ENCODE measurements around the gene PODXL.
A peak's percentile ranks its signal among the peaks of the same experiment; 100 is the strongest.

The PODXL gene

DNA sequence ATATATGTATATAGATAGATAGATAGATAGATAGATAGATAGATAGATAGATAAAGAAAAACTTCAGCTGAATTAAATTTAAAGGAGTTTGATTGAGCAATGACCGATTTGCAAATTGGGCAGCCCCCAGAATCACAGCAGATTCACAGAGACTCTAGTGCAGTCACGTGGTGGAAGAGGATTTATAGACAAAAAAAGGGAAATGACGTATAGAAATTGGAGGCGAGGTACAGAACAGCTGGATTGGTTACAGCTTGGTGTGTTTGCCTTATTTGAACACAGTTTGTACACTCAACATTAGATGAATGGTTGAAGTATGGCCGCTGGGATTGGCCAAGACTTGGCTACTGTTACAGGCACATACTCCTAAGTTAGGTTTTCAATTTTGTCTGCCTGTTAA is 8.2 kb upstream of the PODXL start:
- DNase-seq (ENCODE audit: low spot score) = no peak

DNA sequence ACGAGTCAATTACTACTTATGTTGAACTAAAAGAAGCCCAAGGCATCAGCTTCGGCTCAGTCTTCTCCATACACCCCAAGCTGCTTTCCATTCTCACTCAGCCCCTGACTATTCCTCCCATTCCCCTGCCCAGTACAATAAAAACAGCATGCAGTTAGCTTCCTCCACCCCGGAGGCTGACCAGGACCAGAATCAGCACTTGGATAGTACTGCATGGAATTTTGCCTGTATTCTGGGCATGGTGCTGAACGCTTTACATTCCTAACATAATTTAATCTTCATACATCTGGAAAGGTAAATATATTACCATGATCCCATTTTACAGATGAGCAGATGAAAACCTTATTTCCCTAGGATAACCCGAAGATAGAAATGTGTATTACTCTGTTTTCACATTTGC is 7.5 kb upstream of the PODXL start:
- no peak for DNase-seq (ENCODE audit: low spot score)

DNA sequence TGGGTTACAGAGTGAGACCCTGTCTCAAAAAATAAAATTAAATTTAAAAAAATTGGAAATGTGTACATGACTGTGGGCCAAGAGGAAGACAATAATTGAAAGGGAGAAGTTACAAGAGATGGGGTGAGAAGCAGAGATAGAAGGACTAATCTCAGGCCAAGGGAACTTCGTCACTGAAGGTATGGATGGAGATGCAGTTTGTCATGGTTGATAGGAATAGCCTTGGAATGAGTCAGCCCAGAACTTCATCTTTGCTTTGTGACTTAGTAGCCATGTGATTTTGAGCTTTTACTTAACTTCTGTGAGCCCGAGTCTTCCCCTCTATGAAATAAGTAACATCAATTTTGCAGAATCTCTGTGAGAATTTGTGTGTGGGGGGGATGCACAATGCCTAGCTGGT is 6.5 kb upstream of the PODXL start:
- DNase-seq (ENCODE audit: low spot score) = no peak

DNA sequence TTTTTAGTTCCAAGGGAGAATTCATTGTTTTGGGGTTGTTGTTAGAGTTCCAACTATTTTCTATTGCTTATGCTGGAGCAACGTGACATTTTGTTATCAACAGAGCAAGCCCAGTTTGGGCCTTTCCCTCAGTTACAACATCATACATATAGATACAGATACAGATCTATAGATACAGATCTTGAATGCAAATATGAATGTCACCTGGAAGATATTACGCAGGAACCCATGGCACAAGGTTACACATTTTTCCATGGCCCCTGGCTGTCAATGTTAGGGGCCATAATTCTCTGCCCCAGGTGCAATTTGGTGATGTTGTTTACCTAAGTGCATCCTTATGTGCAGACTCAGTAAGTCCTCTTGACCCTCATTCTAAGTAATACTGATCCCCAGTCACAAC is 3.6 kb upstream of the PODXL start:
- no peak for DNase-seq (ENCODE audit: low spot score)

DNA sequence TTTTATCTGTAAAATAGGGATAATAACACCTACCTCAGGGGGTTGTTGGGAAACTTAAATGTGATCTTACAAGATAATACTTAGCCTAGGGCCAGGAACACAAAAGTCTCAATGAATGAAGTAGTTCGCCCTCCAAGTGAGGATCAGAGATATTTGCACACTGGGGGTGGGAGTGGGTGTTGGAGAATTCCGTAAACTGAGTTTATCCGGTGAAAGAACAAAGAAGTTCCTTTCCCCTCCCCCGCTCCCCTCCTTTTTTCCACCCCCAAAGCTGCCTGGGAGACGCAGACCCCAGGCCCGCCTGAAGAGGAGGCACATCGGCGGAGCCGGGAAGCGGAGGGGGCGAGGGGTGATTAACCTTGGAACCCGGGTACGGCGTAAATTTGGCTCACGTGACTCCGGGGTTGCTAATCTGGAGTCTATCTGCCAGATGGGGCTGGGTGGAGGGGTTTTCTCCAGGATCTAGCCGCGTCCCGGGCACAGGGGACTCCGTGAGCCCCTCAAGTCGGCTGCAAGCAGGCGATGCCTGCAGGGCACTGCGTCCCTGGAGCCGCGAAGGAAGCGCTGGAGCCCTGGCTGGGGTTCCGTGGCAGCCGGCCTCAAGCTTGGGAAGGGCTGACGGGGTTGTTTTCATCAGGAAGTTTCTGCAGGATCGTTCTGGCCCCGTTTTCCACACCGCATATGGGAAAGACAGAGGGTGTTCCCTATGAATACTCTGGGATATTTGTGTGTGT is 1.4 kb upstream of the PODXL start:
- no peak for DNase-seq (ENCODE audit: low spot score)

DNA sequence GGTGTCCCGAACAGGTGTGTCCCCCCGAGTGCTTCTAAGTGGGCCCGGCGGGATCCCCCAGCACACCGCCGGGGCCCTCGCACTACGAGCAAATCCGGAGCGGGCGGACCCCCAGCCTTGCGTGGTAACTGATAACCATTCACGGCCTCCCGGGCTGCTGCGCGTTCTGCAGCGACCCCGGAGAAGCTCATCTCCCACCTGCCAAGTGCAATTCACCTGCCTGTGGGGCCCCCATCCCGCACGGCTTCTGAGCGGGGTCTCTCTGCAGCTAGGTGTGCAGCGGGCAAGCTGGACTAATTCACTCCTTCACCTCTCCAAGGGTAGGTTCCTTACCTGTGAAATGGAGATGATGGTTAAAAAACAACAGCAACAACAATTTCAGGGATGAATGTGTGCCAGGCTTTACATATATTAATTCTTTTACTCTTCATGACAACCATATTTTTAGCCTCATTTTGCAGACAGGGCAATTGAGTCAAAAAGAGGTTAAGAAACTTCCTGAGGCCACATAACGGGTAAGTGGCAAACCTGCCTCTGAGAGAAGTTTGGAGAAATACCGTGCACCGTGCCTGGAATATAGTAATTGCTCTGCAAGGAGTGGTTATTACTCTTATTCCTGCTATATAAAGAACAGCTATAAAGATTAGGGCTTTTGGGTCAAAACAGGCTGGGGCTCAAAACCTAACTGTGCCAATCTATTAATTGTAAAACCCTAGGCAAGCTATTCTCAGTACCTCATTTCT is 652 bp upstream of the PODXL start:
- no peak for DNase-seq (ENCODE audit: low spot score)

DNA sequence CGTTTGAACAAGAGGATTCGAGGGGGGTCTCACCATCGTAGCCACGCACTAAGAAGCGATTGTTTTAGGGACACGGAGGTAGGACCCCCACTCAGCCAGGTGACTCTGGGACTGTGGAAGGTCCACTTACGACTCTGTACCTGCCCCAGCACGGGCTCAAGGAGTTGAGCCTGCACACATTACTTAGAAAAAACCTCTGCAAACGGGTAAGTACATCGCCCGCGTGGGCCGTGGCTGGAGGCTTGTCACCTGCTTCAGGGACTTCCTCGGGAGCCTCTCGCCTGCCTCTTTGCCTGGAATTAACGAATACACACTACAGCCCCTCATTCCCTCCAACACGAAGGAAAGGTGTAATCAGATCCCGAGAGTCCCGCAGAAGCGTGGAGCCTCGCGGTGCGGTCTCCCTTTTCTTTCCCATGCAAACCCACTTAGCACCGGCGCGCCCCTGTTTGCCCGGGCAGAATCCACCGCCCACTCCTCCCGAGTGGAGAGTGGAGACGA is 826 bp downstream of the PODXL start:
- no peak for DNase-seq (ENCODE audit: low spot score)

DNA sequence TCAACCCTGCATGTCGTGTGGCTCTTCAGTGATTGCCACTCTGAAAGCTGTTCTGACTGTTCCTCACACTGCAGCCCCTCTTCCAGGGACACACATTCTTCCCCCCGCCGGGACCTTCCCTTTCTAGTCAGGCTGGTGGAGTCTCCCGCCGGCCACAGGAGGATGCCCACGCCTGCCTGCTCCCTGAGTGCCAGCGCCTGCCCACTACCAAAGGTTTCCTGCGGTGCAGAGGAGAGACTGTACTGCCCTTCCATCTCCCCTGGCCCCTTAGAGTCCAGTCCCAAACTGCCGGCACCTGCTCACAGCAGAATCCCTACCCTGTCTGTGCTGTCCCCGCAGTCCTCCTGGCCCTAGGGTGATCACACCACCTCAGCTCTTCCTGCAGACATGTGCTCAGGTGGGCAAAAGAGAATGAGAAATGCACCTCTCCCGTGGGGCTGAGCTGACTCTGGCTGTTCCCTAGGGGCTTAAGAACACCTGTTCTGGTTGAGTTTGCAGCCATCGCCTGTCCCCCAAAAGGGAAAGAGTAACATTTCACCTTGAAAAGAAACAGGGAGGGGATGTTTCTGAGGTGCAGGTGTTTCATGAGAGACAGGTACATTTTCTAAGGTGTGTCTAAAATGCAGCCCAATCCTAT is 1.4 kb downstream of the PODXL start:
- DNase-seq (ENCODE audit: low spot score) = no peak

DNA sequence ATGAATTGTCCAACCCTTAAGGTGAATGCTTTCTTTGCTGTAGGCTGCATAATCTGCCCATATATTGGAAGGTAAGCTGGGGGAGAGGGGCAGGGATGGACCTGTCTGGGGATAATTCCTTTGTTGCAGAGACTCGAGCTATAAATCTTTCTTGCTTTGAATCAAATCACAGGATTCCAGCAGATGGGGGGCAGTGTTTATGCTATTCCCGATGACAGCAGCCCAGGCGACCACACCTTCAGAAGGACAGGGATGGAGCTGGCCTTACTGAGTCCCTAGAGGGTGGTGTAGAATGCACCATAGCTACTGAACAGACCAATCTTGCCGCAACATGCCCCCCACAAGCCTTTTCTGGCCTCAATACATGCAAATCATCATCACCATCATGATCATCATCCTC is 2.5 kb downstream of the PODXL start:
- no peak for DNase-seq (ENCODE audit: low spot score)

DNA sequence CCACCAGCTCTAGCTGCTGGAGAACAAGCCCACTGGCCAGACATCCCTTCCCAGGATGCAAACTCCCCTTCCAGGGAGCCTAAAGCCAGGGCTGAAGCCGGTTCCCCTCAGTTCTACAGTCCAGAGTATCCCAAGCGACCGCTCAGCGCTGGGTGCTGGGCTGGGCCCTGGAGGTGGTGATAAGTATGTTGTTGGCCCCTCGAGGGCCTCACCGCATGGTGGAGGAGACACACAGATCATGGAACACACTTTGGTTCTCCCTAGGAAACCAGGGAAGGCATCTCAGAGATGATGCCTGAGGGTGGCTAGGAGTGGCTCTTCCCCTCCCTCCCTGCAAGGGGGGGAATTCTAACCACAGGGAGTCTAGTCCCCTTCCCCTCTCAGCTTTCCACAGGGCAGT is 4.4 kb downstream of the PODXL start:
- no peak for DNase-seq (ENCODE audit: low spot score)

DNA sequence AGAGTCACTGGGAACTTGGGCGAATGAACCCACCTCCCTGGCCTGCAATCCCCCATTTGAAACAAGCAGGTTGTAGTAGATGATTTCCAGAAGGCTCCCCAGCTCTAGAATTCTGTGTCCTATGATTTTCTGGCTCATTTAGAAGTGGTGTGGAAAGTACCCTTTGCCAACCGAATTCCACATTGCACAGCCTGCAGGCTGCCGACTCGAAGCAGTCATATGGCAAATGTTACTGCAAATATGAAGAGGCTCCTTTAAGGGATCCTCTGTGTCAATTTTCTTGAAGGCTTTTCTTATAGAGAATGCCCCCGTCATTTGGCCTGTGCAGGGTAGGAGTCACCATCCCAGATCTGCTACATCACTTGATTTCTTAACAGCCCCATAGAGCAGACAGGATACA is 5.6 kb downstream of the PODXL start:
- no peak for DNase-seq (ENCODE audit: low spot score)

DNA sequence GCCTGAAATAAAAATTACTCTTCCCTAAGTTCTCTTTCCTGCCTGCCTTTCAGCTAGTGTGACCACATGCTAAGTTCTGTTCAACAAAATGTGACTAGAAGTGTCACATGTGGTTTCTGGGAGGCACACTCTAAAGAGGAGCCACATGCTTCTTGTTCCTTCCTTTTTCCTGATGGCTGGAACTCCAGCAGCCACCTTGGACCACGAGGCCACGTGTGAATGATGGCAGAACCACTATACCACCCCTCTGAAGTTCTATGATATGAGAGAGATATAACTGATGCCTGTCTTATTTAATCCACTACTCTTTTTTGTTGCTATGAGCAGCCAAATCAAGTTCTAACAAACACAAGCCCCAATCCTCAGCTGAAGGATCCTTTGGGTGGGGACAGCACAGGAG is 8.1 kb downstream of the PODXL start:
- no peak for DNase-seq (ENCODE audit: low spot score)

DNA sequence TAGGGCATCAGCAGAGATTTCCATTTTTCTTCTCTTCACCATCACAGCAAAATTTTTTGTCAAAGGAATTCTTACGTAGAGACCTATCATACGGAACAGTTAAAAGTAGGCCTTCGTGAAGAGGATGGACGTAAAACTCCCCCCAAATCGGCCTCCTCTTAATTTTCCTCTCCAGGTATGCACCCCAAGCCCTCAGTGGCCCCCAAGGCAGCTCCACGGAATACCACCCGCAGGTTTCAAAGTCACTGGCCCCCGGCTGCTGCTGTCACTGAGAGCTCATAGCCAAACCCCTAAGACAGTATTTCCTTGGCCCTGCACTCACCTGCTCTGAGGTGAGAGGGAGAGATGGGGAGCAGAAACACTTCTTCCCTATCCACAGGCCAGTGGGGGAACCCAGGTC is 8.8 kb downstream of the PODXL start:
- DNase-seq (ENCODE audit: low spot score) = no peak

DNA sequence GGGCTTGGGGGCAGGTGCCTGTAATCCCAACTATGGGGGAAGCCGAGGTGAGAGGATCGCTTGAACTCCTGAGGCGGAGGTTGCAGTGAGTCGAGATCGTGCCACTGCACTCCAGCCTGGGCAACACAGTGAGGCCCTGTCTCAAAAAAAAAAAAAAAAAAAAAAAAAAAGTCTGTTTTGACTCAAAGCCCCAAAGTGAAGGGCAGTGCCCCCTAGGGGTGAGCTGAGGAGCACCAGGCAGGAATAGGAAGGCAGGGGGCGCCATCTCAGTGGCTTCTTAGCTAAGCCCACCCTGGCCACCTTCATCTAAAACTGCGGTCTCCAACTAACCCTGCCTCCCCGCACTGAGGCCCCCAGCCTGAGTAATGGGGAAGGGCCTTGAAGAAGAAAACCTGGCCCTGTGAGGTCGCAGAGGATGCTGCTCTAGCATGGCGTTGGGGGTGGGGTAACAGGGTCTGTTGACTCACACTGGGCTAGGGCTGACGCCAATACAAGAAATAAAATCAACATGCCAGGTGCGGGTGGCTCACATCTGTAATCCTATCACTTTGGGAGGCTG is 9.8 kb downstream of the PODXL start:
- DNase-seq (ENCODE audit: low spot score) = no peak

DNA sequence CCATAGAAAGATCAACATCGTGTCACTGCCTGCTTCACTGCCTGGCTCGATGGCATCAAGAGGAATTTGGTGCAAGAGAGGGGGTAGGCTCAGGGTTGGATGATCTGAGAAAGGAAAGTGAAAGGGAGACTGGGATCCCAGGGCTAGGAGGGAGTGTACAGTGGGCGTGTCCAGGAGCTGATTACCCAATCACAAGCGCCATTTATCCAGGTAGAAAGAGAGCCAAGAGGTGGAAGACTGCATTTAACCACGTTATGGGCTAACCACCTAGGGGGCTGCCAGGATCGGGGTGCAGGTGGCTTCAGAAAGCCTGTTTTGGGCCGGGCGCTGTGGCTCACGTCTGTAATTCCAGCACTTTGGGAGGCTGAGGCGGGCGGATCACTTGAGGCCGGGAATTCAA is 10.3 kb downstream of the PODXL start:
- no peak for DNase-seq (ENCODE audit: low spot score)

DNA sequence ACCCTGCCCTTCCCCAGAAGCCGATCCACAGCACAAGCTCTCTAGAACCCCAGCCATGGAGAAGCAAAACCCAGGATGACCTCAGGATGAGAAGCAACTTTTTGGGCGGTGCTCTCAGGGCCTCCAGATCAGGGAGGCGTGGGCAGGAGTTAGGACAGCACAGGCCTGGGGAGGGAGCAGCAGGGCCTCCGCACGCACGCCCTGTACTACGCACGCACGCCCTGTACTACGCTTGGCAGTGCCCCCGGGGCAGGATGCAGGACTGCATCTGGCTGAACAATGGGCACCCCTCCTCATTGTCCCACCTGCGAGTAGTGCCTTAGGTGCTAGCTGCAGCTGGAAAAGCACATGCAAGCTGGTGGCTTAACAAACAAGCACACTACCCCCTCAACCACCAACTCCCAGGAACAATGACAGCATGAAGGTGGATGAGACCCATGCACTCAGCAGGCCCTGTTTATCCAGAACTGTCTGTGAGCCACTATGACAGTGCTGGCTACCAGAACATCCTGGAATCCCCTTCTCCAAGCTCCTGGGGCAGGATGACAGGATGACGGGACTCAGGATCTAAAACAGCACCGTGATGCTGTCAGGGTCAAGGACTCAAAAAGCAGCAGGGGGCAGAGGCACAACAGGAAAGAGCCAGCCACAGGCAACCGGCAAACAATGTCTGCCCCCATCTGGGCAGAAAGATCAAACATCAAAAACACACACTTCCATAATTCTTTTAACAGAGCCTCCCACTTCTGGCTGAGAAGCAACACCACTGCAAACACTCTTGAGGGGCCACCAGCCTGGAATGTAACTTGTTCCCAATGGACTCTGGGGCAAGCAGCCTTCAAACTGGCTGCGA is 11.8 kb downstream of the PODXL start:
- DNase-seq (ENCODE audit: low spot score) = peak; percentile 39

DNA sequence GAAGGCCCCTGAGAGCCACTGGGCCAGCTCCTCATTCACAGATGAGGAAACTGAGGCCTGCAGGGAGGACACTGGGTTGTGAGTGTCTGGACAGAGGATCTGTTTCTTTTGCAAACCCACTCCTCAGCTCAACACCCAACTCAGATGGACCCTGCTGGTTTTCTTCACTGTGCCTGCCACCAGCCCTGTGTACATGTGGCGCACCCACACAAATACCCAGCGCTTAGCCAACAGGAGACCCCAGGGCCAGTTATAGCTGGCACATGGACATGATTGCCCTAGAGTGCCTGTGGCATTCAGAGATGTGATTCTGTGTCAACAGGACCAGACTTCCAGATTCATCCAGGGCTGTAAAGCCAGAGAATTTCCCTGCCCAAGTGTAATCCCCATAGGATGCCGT is 12.4 kb downstream of the PODXL start:
- no peak for DNase-seq (ENCODE audit: low spot score)

DNA sequence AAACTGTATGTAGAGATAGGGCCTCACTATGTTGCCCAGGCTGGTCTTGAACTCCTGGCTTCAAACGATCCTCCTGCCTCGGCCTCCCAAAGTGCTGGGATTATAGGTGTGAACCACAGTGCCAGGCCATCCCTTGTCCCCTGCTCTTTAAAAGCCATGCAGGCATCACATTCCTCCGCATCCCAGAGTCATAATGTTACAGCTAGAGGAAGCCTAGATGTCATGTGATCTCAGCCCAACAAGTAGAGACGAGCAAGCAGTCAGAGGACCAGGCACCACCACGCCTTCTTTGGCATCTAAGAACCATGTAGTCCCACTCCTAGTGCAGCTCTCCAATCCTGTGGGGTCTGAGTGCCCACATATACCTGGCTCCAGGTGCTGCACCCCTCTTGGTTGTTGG is 13.1 kb downstream of the PODXL start:
- no peak for DNase-seq (ENCODE audit: low spot score)

DNA sequence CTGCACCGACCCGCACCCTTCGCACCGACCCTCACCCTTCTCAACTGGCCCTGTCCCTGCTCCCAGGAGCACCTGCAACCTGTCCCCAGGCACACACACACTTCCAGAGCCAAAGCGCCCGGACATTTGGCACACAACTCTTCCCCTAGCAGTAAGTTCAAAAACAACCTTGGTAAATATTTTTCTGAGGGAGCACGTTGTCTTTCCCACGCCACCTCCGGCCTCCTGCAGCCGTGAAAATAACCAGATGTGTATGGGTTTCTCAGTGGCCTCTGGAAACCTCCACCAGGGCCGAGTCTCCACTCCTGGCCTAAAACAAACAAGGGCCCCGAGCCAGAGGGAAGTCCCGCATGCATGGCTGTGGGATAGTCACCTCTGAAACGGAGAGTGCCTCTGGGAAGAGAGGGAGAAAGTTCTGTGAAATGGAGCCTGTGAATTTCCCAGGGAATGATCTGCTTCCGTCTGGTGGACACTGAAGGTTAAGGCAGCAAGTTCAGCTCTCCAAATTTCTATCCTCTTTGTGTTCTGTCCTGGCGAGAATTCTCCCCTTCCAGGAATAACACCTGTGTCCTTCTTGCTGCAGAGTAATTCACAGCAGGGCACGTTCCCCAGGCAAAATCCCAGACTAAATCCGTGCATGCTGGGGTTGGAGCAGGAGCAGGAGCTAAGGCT is 15.8 kb downstream of the PODXL start:
- DNase-seq (ENCODE audit: low spot score) = no peak

DNA sequence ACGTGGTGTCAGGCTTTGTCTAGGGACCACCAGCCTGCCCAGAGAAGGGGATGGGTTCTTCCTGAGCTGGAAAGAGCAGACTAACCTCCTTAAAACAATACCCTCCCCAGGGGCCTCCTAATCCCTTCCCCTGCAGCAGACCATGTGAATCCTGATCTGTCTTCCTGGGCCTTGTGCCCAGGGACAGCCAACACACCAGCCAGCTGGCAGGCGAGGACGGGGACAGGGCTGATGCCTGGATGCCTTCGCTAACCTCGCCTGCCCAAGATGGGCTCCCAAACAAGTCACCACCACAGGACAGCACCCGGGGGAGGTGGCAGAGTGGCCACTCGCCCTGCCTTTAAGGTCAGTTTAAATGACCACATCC is 17.6 kb downstream of the PODXL start:
- peak; percentile 56 for DNase-seq (ENCODE audit: low spot score)

DNA sequence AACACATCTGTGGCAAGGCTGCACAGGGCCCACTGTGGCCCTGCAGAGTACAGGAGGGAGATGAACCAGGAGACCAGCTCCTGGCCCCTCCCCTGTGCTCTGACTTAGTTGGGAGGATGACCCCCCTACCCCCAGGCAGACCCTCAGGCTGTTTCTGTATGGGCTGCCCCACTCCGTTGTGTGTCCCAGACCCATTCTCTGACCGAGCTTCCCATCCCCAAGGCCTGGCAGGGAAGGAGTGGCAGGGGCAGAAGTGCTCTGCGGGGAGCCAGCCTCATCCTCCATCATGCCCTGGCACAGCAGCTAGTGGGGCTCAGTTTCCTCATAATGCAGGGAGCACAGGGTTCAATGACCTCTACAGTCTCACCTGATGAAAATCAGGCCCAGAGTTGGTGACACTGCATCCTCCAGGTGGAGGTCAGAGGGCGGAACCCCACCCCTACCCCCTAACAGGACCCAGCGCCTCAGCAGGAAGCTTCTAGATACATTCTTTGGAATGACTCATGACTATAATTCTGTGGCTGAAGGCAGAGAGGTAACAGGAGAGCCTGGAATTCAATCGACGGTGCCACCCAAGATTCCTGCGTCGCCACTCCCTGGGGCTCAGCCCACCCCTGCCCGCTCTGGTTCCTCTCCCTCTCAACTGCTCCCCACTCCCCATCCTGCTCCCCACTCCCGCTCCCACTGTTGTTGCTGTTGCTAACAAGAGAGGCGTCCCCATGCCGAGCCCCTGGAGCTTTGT is 18.2 kb downstream of the PODXL start:
- no peak for DNase-seq (ENCODE audit: low spot score)

Measured in Ammon's horn (tissue), 1 donor.